ENCODE data around the gene CHP2. TPM values are rescaled to one million over a fixed set of nuclear protein-coding genes. Genes with fewer than 3 reads are reported as not detected.

CHP2 gene
- polyA plus RNA-seq, 1 of the 3 experiments (the other 2 are of a cell fraction): not detected

Other genes with a start within 250 kb of the CHP2 start
- gene GGA2, start 244.5 kb upstream of the CHP2 start, polyA plus RNA-seq (2012; rRNA removed): 23.4 and 29.2 TPM in 2 replicates
- gene EARS2, start 197.7 kb upstream of the CHP2 start, polyA plus RNA-seq (2012; rRNA removed): 23.2 and 37.4 TPM in 2 replicates
- gene UBFD1, start 197.3 kb upstream of the CHP2 start, polyA plus RNA-seq (2012; rRNA removed): 66.1 and 68.9 TPM in 2 replicates
- gene NDUFAB1, start 158.7 kb upstream of the CHP2 start, polyA plus RNA-seq (2012; rRNA removed): 187 and 191 TPM in 2 replicates
- 3.3 and 4.5 TPM in 2 replicates for gene PALB2, start 113.7 kb upstream of the CHP2 start, polyA plus RNA-seq (2012; rRNA removed)
- 45.6 and 59.8 TPM in 2 replicates for gene DCTN5, start 113.6 kb upstream of the CHP2 start, polyA plus RNA-seq (2012; rRNA removed)
- gene PLK1, start 76.1 kb upstream of the CHP2 start, polyA plus RNA-seq (2012; rRNA removed): 31.4 and 68.7 TPM in 2 replicates
- gene ERN2, start 41.8 kb upstream of the CHP2 start, polyA plus RNA-seq (2012; rRNA removed): 0.03 TPM in 1 of 2 replicates, not detected in the other
- gene PRKCB, start 81.0 kb downstream of the CHP2 start, polyA plus RNA-seq (2012; rRNA removed): 0.12 and 0.23 TPM in 2 replicates